A549 treated with AZD9567 at 1 μM for 4 hours (cell line): ENCODE results near the gene IMMT. TPM values are rescaled to one million over a fixed set of nuclear protein-coding genes. Genes with fewer than 3 reads are reported as not detected.

ENCODE experiments used
- total RNA-seq: library from RNA; stranded (reverse); fragments of 200-300 nt; extraction: Qiagen RNA extraction; gene quantifications from 5 replicates; pipeline ENCODE4 v1.2.3, GENCODE V29; 2022; ENCODE audit not compliant: insufficient read depth

Gene IMMT
- 110 to 136 TPM (median 118 TPM) in 5 replicates for total RNA-seq

GRCh38 chr2:86195055-86195807, at the start of gene IMMT:
Gene IMMT (minus strand): TSS chr2:86195462. CDS start chr2:86195382, 80 bp downstream.

GRCh38 chr2:86105969-86106945, 89.0 kb downstream of the IMMT start, which contains the start of gene PTCD3:
Gene PTCD3 (plus strand): TSS chr2:86106235. CDS start chr2:86106248, 13 bp downstream.

GRCh38 chr2:86105252-86105968, 89.9 kb downstream of the IMMT start, which contains the start of gene POLR1A:
Gene POLR1A (minus strand): TSS chr2:86105886. CDS start chr2:86105776, 110 bp downstream.

Other genes with a start within 250 kb of the IMMT start
- 20.8 to 24.7 TPM (median 23.9 TPM) in 5 replicates for gene POLR1A, start 89.6 kb downstream of the IMMT start, total RNA-seq
- 52.7 to 82.4 TPM (median 66.1 TPM) in 5 replicates for gene PTCD3, start 89.2 kb downstream of the IMMT start, total RNA-seq
- 67.5 to 127 TPM (median 77.5 TPM) in 5 replicates for gene MRPL35, start 4.0 kb upstream of the IMMT start, total RNA-seq
- gene REEP1, start 142.2 kb upstream of the IMMT start, total RNA-seq = 0.72 to 1.4 TPM (median 0.79 TPM) in 4 of 5 replicates, not detected in the other
- gene KDM3A, start 245.9 kb upstream of the IMMT start, total RNA-seq = 18.0 to 40.2 TPM (median 24.4 TPM) in 5 replicates